ENCODE measurements around the gene CLEC4M.
"Not testable (repeated sequence)": the region's sequence is repeated elsewhere in the genome, so short reads cannot be mapped to it uniquely, and the experiment has no call there.

CLEC4M gene

GRCh38 chr19:7759156-7759555, 3.9 kb upstream of the CLEC4M start:
- no peak overlapping the region for H3K27ac ChIP-seq (ENCODE audit: low read length)
- H3K4me3 ChIP-seq (ENCODE audit: low read length), result no peak overlapping the region
- H3K27me3 ChIP-seq (ENCODE audit: control insufficient read depth, insufficient read depth, low read length), result no peaks in the 10 kb centered on the region
- no peak overlapping the region for H3K9ac ChIP-seq (ENCODE audit: low read length)
- H3K9me3 ChIP-seq (ENCODE audit: control insufficient read depth, low read depth, low read length), result peaks cover 8% of the 10 kb centered on the region
- H3K36me3 ChIP-seq (ENCODE audit: control insufficient read depth, low read depth, low read length), result no peaks in the 10 kb centered on the region
- H3K4me1 ChIP-seq (ENCODE audit: control insufficient read depth, low read depth, low read length), result no peaks in the 10 kb centered on the region

GRCh38 chr19:7763696-7764095, 653 bp downstream of the CLEC4M start:
- no peaks in the 10 kb centered on the region for H3K4me1 ChIP-seq (ENCODE audit: control insufficient read depth, low read depth, low read length)
- no peaks in the 10 kb centered on the region for H3K27me3 ChIP-seq (ENCODE audit: control insufficient read depth, insufficient read depth, low read length)
- H3K9ac ChIP-seq (ENCODE audit: low read length), result no peak overlapping the region
- H3K9me3 ChIP-seq (ENCODE audit: control insufficient read depth, low read depth, low read length), result no peaks in the 10 kb centered on the region
- no peaks in the 10 kb centered on the region for H3K36me3 ChIP-seq (ENCODE audit: control insufficient read depth, low read depth, low read length)
- no peak overlapping the region for H3K27ac ChIP-seq (ENCODE audit: low read length)
- H3K4me3 ChIP-seq (ENCODE audit: low read length), result no peak overlapping the region

- not testable (repeated sequence) for H3K4me1 ChIP-seq (ENCODE audit: control insufficient read depth, low read depth, low read length); H3K4me3 ChIP-seq (ENCODE audit: low read length); H3K9me3 ChIP-seq (ENCODE audit: control insufficient read depth, low read depth, low read length); H3K27me3 ChIP-seq (ENCODE audit: control insufficient read depth, insufficient read depth, low read length); H3K36me3 ChIP-seq (ENCODE audit: control insufficient read depth, low read depth, low read length); H3K9ac ChIP-seq (ENCODE audit: low read length); H3K27ac ChIP-seq (ENCODE audit: low read length)
Measured at GRCh38 chr19:7764157-7764556, 1.1 kb downstream of the CLEC4M start.

GRCh38 chr19:7765043-7765442, 2.0 kb downstream of the CLEC4M start:
- H3K9ac ChIP-seq (ENCODE audit: low read length); H3K4me3 ChIP-seq (ENCODE audit: low read length); H3K36me3 ChIP-seq (ENCODE audit: control insufficient read depth, low read depth, low read length); H3K27me3 ChIP-seq (ENCODE audit: control insufficient read depth, insufficient read depth, low read length); H3K4me1 ChIP-seq (ENCODE audit: control insufficient read depth, low read depth, low read length); H3K9me3 ChIP-seq (ENCODE audit: control insufficient read depth, low read depth, low read length); H3K27ac ChIP-seq (ENCODE audit: low read length): not testable (repeated sequence)

- Histone ChIP-seq H3K27me3 (ENCODE audit: control insufficient read depth, insufficient read depth, low read length) (no peaks in the 10 kb centered on the region), H3K9me3 (ENCODE audit: control insufficient read depth, low read depth, low read length) (no peaks in the 10 kb centered on the region), H3K4me1 (ENCODE audit: control insufficient read depth, low read depth, low read length) (no peaks in the 10 kb centered on the region), H3K27ac (ENCODE audit: low read length) (no peak overlapping the region), H3K4me3 (ENCODE audit: low read length) (no peak overlapping the region), H3K36me3 (ENCODE audit: control insufficient read depth, low read depth, low read length) (no peaks in the 10 kb centered on the region), H3K9ac (ENCODE audit: low read length) (no peak overlapping the region)
Measured at GRCh38 chr19:7766535-7766934, 3.5 kb downstream of the CLEC4M start.

- Histone ChIP-seq H3K27me3 (ENCODE audit: control insufficient read depth, insufficient read depth, low read length) (no peaks in the 10 kb centered on the region), H3K36me3 (ENCODE audit: control insufficient read depth, low read depth, low read length) (no peaks in the 10 kb centered on the region), H3K4me1 (ENCODE audit: control insufficient read depth, low read depth, low read length) (no peaks in the 10 kb centered on the region), H3K27ac (ENCODE audit: low read length) (no peak overlapping the region), H3K4me3 (ENCODE audit: low read length) (no peak overlapping the region), H3K9ac (ENCODE audit: low read length) (no peak overlapping the region), H3K9me3 (ENCODE audit: control insufficient read depth, low read depth, low read length) (no peaks in the 10 kb centered on the region)
Measured at GRCh38 chr19:7767487-7767886, 4.4 kb downstream of the CLEC4M start.

GRCh38 chr19:7769171-7769570, 6.1 kb downstream of the CLEC4M start:
- no peak overlapping the region for H3K4me3 ChIP-seq (ENCODE audit: low read length)
- H3K9ac ChIP-seq (ENCODE audit: low read length), result no peak overlapping the region
- no peak overlapping the region for H3K27ac ChIP-seq (ENCODE audit: low read length)
- H3K4me1 ChIP-seq (ENCODE audit: control insufficient read depth, low read depth, low read length), result no peaks in the 10 kb centered on the region
- H3K27me3 ChIP-seq (ENCODE audit: control insufficient read depth, insufficient read depth, low read length), result no peaks in the 10 kb centered on the region
- no peaks in the 10 kb centered on the region for H3K36me3 ChIP-seq (ENCODE audit: control insufficient read depth, low read depth, low read length)
- H3K9me3 ChIP-seq (ENCODE audit: control insufficient read depth, low read depth, low read length), result no peaks in the 10 kb centered on the region

GRCh38 chr19:7771072-7771471, 8.0 kb downstream of the CLEC4M start:
- Histone ChIP-seq H3K27me3 (ENCODE audit: control insufficient read depth, insufficient read depth, low read length) (no peaks in the 10 kb centered on the region), H3K9me3 (ENCODE audit: control insufficient read depth, low read depth, low read length) (no peaks in the 10 kb centered on the region), H3K27ac (ENCODE audit: low read length) (no peak overlapping the region), H3K9ac (ENCODE audit: low read length) (no peak overlapping the region), H3K4me1 (ENCODE audit: control insufficient read depth, low read depth, low read length) (no peaks in the 10 kb centered on the region), H3K4me3 (ENCODE audit: low read length) (no peak overlapping the region), H3K36me3 (ENCODE audit: control insufficient read depth, low read depth, low read length) (no peaks in the 10 kb centered on the region)

- Histone ChIP-seq H3K27me3 (ENCODE audit: control insufficient read depth, insufficient read depth, low read length) (no peaks in the 10 kb centered on the region), H3K4me3 (ENCODE audit: low read length) (no peak overlapping the region), H3K4me1 (ENCODE audit: control insufficient read depth, low read depth, low read length) (no peaks in the 10 kb centered on the region), H3K9me3 (ENCODE audit: control insufficient read depth, low read depth, low read length) (no peaks in the 10 kb centered on the region), H3K27ac (ENCODE audit: low read length) (no peak overlapping the region), H3K9ac (ENCODE audit: low read length) (no peak overlapping the region), H3K36me3 (ENCODE audit: control insufficient read depth, low read depth, low read length) (no peaks in the 10 kb centered on the region)
Measured at GRCh38 chr19:7772752-7773291, 9.8 kb downstream of the CLEC4M start.

- no peak overlapping the region for H3K9ac ChIP-seq (ENCODE audit: low read length)
- H3K4me1 ChIP-seq (ENCODE audit: control insufficient read depth, low read depth, low read length), result no peaks in the 10 kb centered on the region
- H3K36me3 ChIP-seq (ENCODE audit: control insufficient read depth, low read depth, low read length), result no peaks in the 10 kb centered on the region
- H3K27me3 ChIP-seq (ENCODE audit: control insufficient read depth, insufficient read depth, low read length), result no peaks in the 10 kb centered on the region
- H3K9me3 ChIP-seq (ENCODE audit: control insufficient read depth, low read depth, low read length), result no peaks in the 10 kb centered on the region
- H3K27ac ChIP-seq (ENCODE audit: low read length), result no peak overlapping the region
- no peak overlapping the region for H3K4me3 ChIP-seq (ENCODE audit: low read length)
Measured at GRCh38 chr19:7773841-7774240, 10.8 kb downstream of the CLEC4M start.

- Histone ChIP-seq H3K36me3 (ENCODE audit: control insufficient read depth, low read depth, low read length) (no peaks in the 10 kb centered on the region), H3K9me3 (ENCODE audit: control insufficient read depth, low read depth, low read length) (no peaks in the 10 kb centered on the region), H3K9ac (ENCODE audit: low read length) (no peak overlapping the region), H3K27ac (ENCODE audit: low read length) (no peak overlapping the region), H3K27me3 (ENCODE audit: control insufficient read depth, insufficient read depth, low read length) (no peaks in the 10 kb centered on the region), H3K4me1 (ENCODE audit: control insufficient read depth, low read depth, low read length) (no peaks in the 10 kb centered on the region), H3K4me3 (ENCODE audit: low read length) (no peak overlapping the region)
Measured at GRCh38 chr19:7775761-7776160, 12.7 kb downstream of the CLEC4M start.

- no peak overlapping the region for H3K27ac ChIP-seq (ENCODE audit: low read length)
- no peak overlapping the region for H3K4me3 ChIP-seq (ENCODE audit: low read length)
Measured at GRCh38 chr19:7778081-7778480, 15.0 kb downstream of the CLEC4M start.

More at GRCh38 chr19:7778081-7778480, 15.0 kb downstream of the CLEC4M start:
- Histone ChIP-seq H3K27me3 (ENCODE audit: control insufficient read depth, insufficient read depth, low read length) (peaks cover 1% of the 10 kb centered on the region), H3K4me1 (ENCODE audit: control insufficient read depth, low read depth, low read length) (no peaks in the 10 kb centered on the region), H3K9ac (ENCODE audit: low read length) (no peak overlapping the region), H3K9me3 (ENCODE audit: control insufficient read depth, low read depth, low read length) (no peaks in the 10 kb centered on the region), H3K36me3 (ENCODE audit: control insufficient read depth, low read depth, low read length) (no peaks in the 10 kb centered on the region)

Data from iPS-18a (cell line).